Measurements from ENCODE around the gene HORMAD2. TPM values are rescaled to one million over a fixed set of nuclear protein-coding genes. Genes with fewer than 3 reads are reported as not detected.
A peak's percentile ranks its signal among the peaks of the same experiment; 100 is the strongest.

Gene HORMAD2
- total RNA-seq, 1 donor from 2014 or later: not detected

GRCh38 chr22:30167734-30168133 is 87.5 kb downstream of the HORMAD2 start:
- DNase-seq (ENCODE audit: low read depth): no peak

GRCh38 chr22:30169002-30169401 is 88.7 kb downstream of the HORMAD2 start:
- DNase-seq (ENCODE audit: low read depth): no peak

GRCh38 chr22:30170129-30170528 is 89.9 kb downstream of the HORMAD2 start:
- DNase-seq (ENCODE audit: low read depth): no peak

GRCh38 chr22:30171008-30171407 is 90.7 kb downstream of the HORMAD2 start:
- DNase-seq (ENCODE audit: low read depth): no peak

GRCh38 chr22:30175690-30176288 is 95.5 kb downstream of the HORMAD2 start:
- no peak for DNase-seq (ENCODE audit: low read depth)

- DNase-seq (ENCODE audit: low read depth): no peak
Observed at GRCh38 chr22:30176431-30176830, 96.2 kb downstream of the HORMAD2 start.

- no peak for DNase-seq (ENCODE audit: low read depth)
Observed at GRCh38 chr22:30178181-30179126, 98.2 kb downstream of the HORMAD2 start.

GRCh38 chr22:30180616-30181015 is 100.4 kb downstream of the HORMAD2 start:
- no peak for DNase-seq (ENCODE audit: low read depth)

GRCh38 chr22:30181459-30182349 is 101.4 kb downstream of the HORMAD2 start:
- no peak for DNase-seq (ENCODE audit: low read depth)

- DNase-seq (ENCODE audit: low read depth): peak; percentile 92
Observed at GRCh38 chr22:30182350-30182745, 102.1 kb downstream of the HORMAD2 start.

- DNase-seq (ENCODE audit: low read depth): no peak
Observed at GRCh38 chr22:30182815-30183214, 102.6 kb downstream of the HORMAD2 start.

- no peak for DNase-seq (ENCODE audit: low read depth)
Observed at GRCh38 chr22:30183271-30183670, 103.0 kb downstream of the HORMAD2 start.

- peak; percentile 43 for DNase-seq (ENCODE audit: low read depth)
Observed at GRCh38 chr22:30183861-30184278, 103.6 kb downstream of the HORMAD2 start.

- DNase-seq (ENCODE audit: low read depth): peak; percentile 69
Observed at GRCh38 chr22:30185129-30185528, 104.9 kb downstream of the HORMAD2 start.

GRCh38 chr22:30185549-30185948 is 105.3 kb downstream of the HORMAD2 start:
- no peak for DNase-seq (ENCODE audit: low read depth)

- DNase-seq (ENCODE audit: low read depth): no peak
Observed at GRCh38 chr22:30186041-30186440, 105.8 kb downstream of the HORMAD2 start.

- DNase-seq (ENCODE audit: low read depth): no peak
Observed at GRCh38 chr22:30186510-30186909, 106.2 kb downstream of the HORMAD2 start.

- DNase-seq (ENCODE audit: low read depth): no peak
Observed at GRCh38 chr22:30187094-30187493, 106.8 kb downstream of the HORMAD2 start.

GRCh38 chr22:30187529-30188407 is 107.5 kb downstream of the HORMAD2 start:
- DNase-seq (ENCODE audit: low read depth): peak; percentile 65

- DNase-seq (ENCODE audit: low read depth): no peak
Observed at GRCh38 chr22:30188911-30189310, 108.6 kb downstream of the HORMAD2 start.

- no peak for DNase-seq (ENCODE audit: low read depth)
Observed at GRCh38 chr22:30190574-30190973, 110.3 kb downstream of the HORMAD2 start.

All from renal cortical epithelial cell (primary cell).